ENCODE data around the gene LRRC17. TPM values are rescaled to one million over a fixed set of nuclear protein-coding genes. Genes with fewer than 3 reads are reported as not detected.

Gene LRRC17
- total and polyA plus RNA-seq, 10 donors = 0.54 to 3.1 (median 1.1) TPM

- TF ChIP-seq, protein P1, sequence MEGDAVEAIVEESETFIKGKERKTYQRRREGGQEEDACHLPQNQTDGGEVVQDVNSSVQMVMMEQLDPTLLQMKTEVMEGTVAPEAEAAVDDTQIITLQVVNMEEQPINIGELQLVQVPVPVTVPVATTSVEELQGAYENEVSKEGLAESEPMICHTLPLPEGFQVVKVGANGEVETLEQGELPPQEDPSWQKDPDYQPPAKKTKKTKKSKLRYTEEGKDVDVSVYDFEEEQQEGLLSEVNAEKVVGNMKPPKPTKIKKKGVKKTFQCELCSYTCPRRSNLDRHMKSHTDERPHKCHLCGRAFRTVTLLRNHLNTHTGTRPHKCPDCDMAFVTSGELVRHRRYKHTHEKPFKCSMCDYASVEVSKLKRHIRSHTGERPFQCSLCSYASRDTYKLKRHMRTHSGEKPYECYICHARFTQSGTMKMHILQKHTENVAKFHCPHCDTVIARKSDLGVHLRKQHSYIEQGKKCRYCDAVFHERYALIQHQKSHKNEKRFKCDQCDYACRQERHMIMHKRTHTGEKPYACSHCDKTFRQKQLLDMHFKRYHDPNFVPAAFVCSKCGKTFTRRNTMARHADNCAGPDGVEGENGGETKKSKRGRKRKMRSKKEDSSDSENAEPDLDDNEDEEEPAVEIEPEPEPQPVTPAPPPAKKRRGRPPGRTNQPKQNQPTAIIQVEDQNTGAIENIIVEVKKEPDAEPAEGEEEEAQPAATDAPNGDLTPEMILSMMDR (IDR thresholded peaks at IDR 0.05 in 8 of 11, conservative IDR thresholded peaks at IDR 0.05 in 3 of 11) = no peak
- TF ChIP-seq POLR2AphosphoS5 (IDR thresholded peaks at IDR 0.05) (no peak), POLR2A (IDR thresholded peaks at IDR 0.05) (no peak)
- no peak for DNase-seq
- no peaks in the 10 kb centered on the region for H3K9me3 ChIP-seq
- H3K36me3 ChIP-seq = no peaks in the 10 kb centered on the region
- 87 to 97% (median 93%) methylated on average over 2 of the region's 2 CpGs for WGBS, 5 donors
- no peaks in the 10 kb centered on the region for H3K4me1 ChIP-seq
- no peaks in the 10 kb centered on the region for H3K27me3 ChIP-seq (replicated peaks in 1 of 7)
- intact Hi-C loops (cut with DNase I; ENCODE audit: low total_unique reads) = no loop called here
- no peak overlapping the region for H3K4me3 ChIP-seq
- H3K27ac ChIP-seq = no peak overlapping the region
Measured at GRCh38 chr7:102872460-102872859, 40.3 kb upstream of the LRRC17 start.

GRCh38 chr7:102873470-102874165 lies 39.2 kb upstream of the LRRC17 start:
- H3K9me3 ChIP-seq = no peaks in the 10 kb centered on the region
- TF ChIP-seq POLR2AphosphoS5 (IDR thresholded peaks at IDR 0.05) (no peak), POLR2A (IDR thresholded peaks at IDR 0.05) (no peak)
- TF ChIP-seq, protein P1 (IDR thresholded peaks at IDR 0.05 in 8 of 11, conservative IDR thresholded peaks at IDR 0.05 in 3 of 11) = no peak
- H3K4me3 ChIP-seq = no peak overlapping the region
- H3K4me1 ChIP-seq = no peaks in the 10 kb centered on the region
- WGBS, 5 donors = 86 to 92% (median 88%) methylated on average over 4 of the region's 4 CpGs
- DNase-seq = no peak
- H3K27me3 ChIP-seq (replicated peaks in 1 of 7) = no peaks in the 10 kb centered on the region
- no peaks in the 10 kb centered on the region for H3K36me3 ChIP-seq
- intact Hi-C loops (cut with DNase I; ENCODE audit: low total_unique reads) = no loop called here
- peak overlapping the region in 1 of 8 donors; percentile 17 for H3K27ac ChIP-seq

- TF ChIP-seq, protein P1 (IDR thresholded peaks at IDR 0.05 in 8 of 11, conservative IDR thresholded peaks at IDR 0.05 in 3 of 11) = no peak
- TF ChIP-seq POLR2AphosphoS5 (IDR thresholded peaks at IDR 0.05) = no peak
- TF ChIP-seq POLR2A (IDR thresholded peaks at IDR 0.05) = no peak
- DNase-seq = no peak
- Histone ChIP-seq H3K4me3 (no peak overlapping the region), H3K27me3 (replicated peaks in 1 of 7) (no peaks in the 10 kb centered on the region), H3K9me3 (no peaks in the 10 kb centered on the region), H3K4me1 (no peaks in the 10 kb centered on the region), H3K36me3 (no peaks in the 10 kb centered on the region), H3K27ac (peak overlapping the region in 1 of 8 donors; percentile 17)
- intact Hi-C loops (cut with DNase I; ENCODE audit: low total_unique reads) = no loop called here
- WGBS, 5 donors = 53 to 62% (median 59%) methylated on average over 5 of the region's 5 CpGs
Measured at GRCh38 chr7:102874166-102874829, 38.5 kb upstream of the LRRC17 start.

GRCh38 chr7:102874966-102875365 lies 37.8 kb upstream of the LRRC17 start:
- Histone ChIP-seq H3K27me3 (replicated peaks in 1 of 7) (no peaks in the 10 kb centered on the region), H3K27ac (no peak overlapping the region), H3K9me3 (no peaks in the 10 kb centered on the region), H3K4me3 (no peak overlapping the region), H3K36me3 (no peaks in the 10 kb centered on the region), H3K4me1 (no peaks in the 10 kb centered on the region)
- WGBS, 5 donors = 75 to 86% (median 80%) methylated on average over 1 of the region's 1 CpG
- intact Hi-C loops (cut with DNase I; ENCODE audit: low total_unique reads) = no loop called here
- TF ChIP-seq, protein P1 (IDR thresholded peaks at IDR 0.05 in 8 of 11, conservative IDR thresholded peaks at IDR 0.05 in 3 of 11) = no peak
- TF ChIP-seq POLR2A (IDR thresholded peaks at IDR 0.05) = no peak
- no peak for TF ChIP-seq POLR2AphosphoS5 (IDR thresholded peaks at IDR 0.05)
- no peak for DNase-seq
